ENCODE data around the gene DDAH1.

GRCh38 chr1:85464497-85465098 lies 361 bp downstream of the DDAH1 start:
- TF ChIP-seq POLR2A (IDR thresholded peaks at IDR 0.05; ENCODE audit: low read length) (no peak), GATA1 (IDR thresholded peaks at IDR 0.05; ENCODE audit: low read depth, low read length) (no peak)
